Erythroblast (primary cell): ENCODE data around the gene NTRK1.

ENCODE experiments used
- GATA1 ChIP-seq: IDR thresholded peaks from 2 replicates; pipeline ENCODE4 v1.6.1; 2011; ENCODE audit warnings: low read depth, mild to moderate bottlenecking, control low read depth, low read length, moderate library complexity
- POLR2A ChIP-seq: IDR thresholded peaks from 2 replicates; pipeline ENCODE4 v1.6.1; 2011; ENCODE audit warnings: mild to moderate bottlenecking, low read length

DNA sequence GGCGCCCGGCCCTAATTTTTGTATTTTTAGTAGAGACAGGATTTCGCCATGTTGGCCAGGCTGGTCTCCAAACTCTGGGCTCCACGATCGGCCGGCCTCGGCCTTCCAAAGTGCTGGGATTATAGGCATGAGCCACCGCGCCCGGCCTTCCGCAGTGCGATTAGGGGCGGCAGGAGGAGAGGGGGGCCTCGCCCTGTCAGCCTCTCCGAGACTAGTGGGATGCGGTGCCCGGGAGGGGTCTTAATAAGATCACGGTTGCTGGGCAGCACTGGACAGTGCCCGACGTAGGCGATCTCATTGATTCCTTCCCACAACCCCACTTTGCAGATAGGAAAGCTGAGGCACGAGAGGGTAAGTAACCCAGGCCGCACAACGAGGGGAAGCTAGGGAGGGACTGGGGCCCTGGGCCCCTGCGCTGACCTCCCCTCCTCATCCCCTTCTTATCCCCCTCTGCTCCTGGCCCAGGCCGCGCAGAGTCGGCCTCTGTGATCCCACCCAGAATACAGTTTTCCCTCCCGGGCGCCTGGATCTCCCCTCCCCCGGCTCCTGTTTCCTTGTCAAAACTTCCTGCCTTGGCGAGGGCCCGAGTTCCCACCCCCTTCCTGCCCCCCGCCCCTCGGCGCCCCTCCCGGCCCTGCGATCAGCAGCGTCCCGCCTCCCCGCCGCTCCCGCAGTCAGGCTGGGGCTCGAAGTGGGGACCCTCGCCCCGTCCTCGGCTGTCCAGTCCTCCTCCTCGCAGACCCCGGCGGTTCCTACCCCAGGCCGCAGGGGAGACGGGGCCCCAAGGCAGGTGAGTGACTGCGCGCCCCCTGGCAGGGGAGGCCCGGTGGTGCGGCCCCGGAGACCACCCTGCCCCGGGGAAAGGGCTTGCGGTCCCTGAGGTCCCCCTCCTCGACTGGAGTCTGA, 32.6 kb downstream of the NTRK1 start, which contains the start of gene PEAR1:
- TF ChIP-seq POLR2A (no peak), GATA1 (no peak)
